ENCODE data around the gene CYP24A1. TPM values are rescaled to one million over a fixed set of nuclear protein-coding genes. Genes with fewer than 3 reads are reported as not detected.
A peak's percentile ranks its signal among the peaks of the same experiment; 100 is the strongest.

Gene CYP24A1
- total RNA-seq, 2 donors from 2014 or later, result 0.07 to 0.08 TPM

DNA sequence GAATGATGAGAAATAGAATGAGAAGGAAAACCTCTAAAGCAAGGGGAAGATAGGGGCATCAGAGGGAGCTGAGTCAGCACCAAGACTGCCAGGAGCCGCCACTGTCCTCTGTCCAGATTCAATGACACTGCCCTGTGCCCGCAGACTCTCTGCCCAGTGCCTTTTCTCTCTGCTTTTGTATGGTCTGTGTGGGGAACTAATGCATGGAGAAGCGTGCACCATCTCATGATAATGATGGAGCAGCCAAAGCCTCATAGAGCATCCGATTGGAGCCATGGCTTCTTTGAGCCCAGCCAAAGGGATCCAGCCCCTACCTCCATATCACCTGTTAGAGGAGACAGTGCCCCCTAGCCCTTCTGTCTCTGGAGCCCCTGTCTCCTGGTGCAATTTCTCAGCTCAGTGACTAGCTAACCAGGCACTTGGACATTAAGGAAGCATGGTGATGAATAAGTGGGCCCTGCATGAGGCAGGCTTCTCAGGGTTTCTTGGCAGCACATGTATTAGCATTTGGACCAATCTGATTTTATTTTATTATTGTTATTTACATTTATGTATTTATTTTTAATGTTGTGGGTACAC, 27.6 kb upstream of the CYP24A1 start:
- TF ChIP-seq CTCF (IDR thresholded peaks at IDR 0.05), result no peak
- H3K4me3 ChIP-seq, result no peak overlapping the region
- H3K27ac ChIP-seq, result no peak overlapping the region
- intact Hi-C loops (cut with DNase I), result no loop called here
- no peaks in the 10 kb centered on the region for H3K9me3 ChIP-seq
- no peaks in the 10 kb centered on the region for H3K36me3 ChIP-seq
- peaks cover 3% of the 10 kb centered on the region for H3K4me1 ChIP-seq
- no peak overlapping the region for H3K9ac ChIP-seq (ENCODE audit: low read depth in 2 of 2, low read length in 2 of 2)
- no peaks in the 10 kb centered on the region for H3K27me3 ChIP-seq
- no peak for DNase-seq

- Histone ChIP-seq H3K36me3 (no peaks in the 10 kb centered on the region), H3K27ac (no peak overlapping the region), H3K4me3 (no peak overlapping the region), H3K9me3 (no peaks in the 10 kb centered on the region), H3K4me1 (peaks cover 3% of the 10 kb centered on the region), H3K27me3 (no peaks in the 10 kb centered on the region), H3K9ac (ENCODE audit: low read depth in 2 of 2, low read length in 2 of 2) (no peak overlapping the region)
- TF ChIP-seq CTCF (IDR thresholded peaks at IDR 0.05), result no peak
- peak; percentile 38 for DNase-seq
- intact Hi-C loops (cut with DNase I), result no loop called here
Measured at GRCh38 chr20:54200487-54201267, 26.9 kb upstream of the CYP24A1 start.

GRCh38 chr20:54199721-54200176, 26.0 kb upstream of the CYP24A1 start:
- H3K9ac ChIP-seq (ENCODE audit: low read depth in 2 of 2, low read length in 2 of 2), result no peak overlapping the region
- peak; percentile 85 for DNase-seq
- no peak overlapping the region for H3K27ac ChIP-seq
- no peaks in the 10 kb centered on the region for H3K27me3 ChIP-seq
- no peaks in the 10 kb centered on the region for H3K9me3 ChIP-seq
- H3K36me3 ChIP-seq, result no peaks in the 10 kb centered on the region
- peak; percentile 83 for TF ChIP-seq CTCF (IDR thresholded peaks at IDR 0.05)
- intact Hi-C loops (cut with DNase I), result loop anchor here (2.0 kb wide), 1 partner anchor 103 kb away; no protein-coding TSS in a partner anchor
- H3K4me3 ChIP-seq, result no peak overlapping the region
- peaks cover 3% of the 10 kb centered on the region for H3K4me1 ChIP-seq

- peaks cover 3% of the 10 kb centered on the region for H3K4me1 ChIP-seq
- TF ChIP-seq CTCF (IDR thresholded peaks at IDR 0.05), result no peak
- intact Hi-C loops (cut with DNase I), result loop anchor here (2.0 kb wide), 1 partner anchor 102 kb away; no protein-coding TSS in a partner anchor
- no peak overlapping the region for H3K4me3 ChIP-seq
- H3K9me3 ChIP-seq, result no peaks in the 10 kb centered on the region
- H3K9ac ChIP-seq (ENCODE audit: low read depth in 2 of 2, low read length in 2 of 2), result no peak overlapping the region
- DNase-seq, result no peak
- H3K27ac ChIP-seq, result no peak overlapping the region
- H3K27me3 ChIP-seq, result no peaks in the 10 kb centered on the region
- no peaks in the 10 kb centered on the region for H3K36me3 ChIP-seq
Measured at GRCh38 chr20:54199283-54199682, 25.5 kb upstream of the CYP24A1 start.

DNA sequence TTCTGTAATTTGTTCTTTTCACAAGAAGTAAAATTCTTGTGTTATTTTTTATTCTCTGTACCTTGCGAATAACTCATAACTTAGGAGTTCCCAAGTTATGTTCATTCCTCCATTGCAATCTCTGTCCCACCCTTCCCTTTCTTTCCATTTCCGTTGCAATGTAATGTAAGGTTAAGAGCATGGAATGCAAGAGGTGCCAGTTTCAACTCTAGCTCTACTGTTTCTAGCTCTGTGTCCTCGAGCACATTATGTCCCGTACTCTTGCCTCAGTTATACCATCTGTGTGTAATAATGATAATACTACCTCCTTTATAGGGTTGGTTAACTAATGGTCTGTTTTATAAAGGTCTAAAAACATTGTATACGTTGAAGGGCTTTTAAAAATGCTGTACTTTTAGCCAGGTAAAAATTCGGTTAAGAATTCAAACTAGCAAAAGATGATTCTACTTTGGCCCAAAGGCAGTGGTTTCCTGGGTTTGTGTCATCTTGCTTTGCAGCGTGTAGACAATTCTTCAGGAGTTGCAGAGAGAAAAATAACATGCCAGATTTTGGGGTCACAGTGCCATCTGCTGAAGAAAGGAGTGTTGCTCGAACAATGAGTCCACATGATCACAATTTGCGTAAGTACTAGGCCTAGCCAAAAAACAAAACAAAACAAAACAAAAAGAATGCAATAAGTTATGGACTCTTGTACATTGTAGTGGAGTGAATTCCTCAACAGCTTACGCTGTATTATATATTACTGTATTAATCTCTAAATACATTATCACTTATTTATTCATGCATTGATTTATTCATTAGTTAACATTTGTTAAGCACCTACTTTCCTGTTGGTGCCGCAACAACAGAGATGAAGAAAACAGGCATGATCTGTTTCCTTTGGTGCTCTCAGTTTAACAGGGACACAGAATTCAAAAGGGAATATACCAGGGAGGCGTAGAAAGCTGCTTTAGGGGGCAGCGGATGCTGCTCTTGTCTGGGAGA, 24.1 kb upstream of the CYP24A1 start:
- Histone ChIP-seq H3K27me3 (no peaks in the 10 kb centered on the region), H3K9me3 (no peaks in the 10 kb centered on the region), H3K27ac (no peak overlapping the region), H3K4me3 (no peak overlapping the region), H3K9ac (ENCODE audit: low read depth in 2 of 2, low read length in 2 of 2) (no peak overlapping the region), H3K36me3 (no peaks in the 10 kb centered on the region), H3K4me1 (no peaks in the 10 kb centered on the region)
- no peak for DNase-seq
- no peak for TF ChIP-seq CTCF (IDR thresholded peaks at IDR 0.05)
- intact Hi-C loops (cut with DNase I), result loop anchor here (2.0 kb wide), 1 partner anchor 101 kb away; no protein-coding TSS in a partner anchor
